ENCODE results near the gene NKPD1. TPM values are rescaled to one million over a fixed set of nuclear protein-coding genes. Genes with fewer than 3 reads are reported as not detected.

The NKPD1 gene
- total and polyA plus RNA-seq, 10 of the 15 experiments (the other 5 are each of a cell fraction or from before 2014, with no cell fraction given): 0.05 to 0.18 (median 0.06) TPM; not detected in 7

DNA sequence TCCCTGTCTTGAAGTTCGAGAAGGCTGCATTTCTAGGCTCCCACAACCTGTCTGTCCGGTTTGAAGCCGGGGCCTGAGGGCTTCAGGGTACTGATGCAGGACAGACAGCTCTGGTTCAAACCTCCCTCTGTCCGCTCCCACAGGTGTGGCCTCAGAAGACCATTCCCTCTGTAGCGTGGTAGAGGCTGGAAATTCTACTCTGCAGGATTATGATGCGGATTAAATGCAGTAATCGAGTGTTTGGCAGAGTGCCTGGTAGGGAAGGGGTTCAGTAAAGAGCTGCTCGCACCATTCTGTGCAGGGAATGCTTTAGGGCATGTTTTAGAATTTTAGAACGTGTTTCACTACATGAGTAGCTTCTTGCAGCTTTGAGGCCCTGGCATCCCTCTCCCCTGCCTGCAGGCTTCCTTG is 37.3 kb downstream of the NKPD1 start:
- TF ChIP-seq CREM (IDR thresholded peaks at IDR 0.05; ENCODE audit: low read depth): no peak
- no peak for TF ChIP-seq IKZF2 (IDR thresholded peaks at IDR 0.05)
- TF ChIP-seq EGR1 (IDR thresholded peaks at IDR 0.05; ENCODE audit: borderline replicate concordance in 1 of 2, low read depth in 2 of 2, low read length in 2 of 2): no peak
- no peak for TF ChIP-seq EED (IDR thresholded peaks at IDR 0.05; ENCODE audit: low read depth)
- no peak for TF ChIP-seq NR2F1 (conservative IDR thresholded peaks at IDR 0.05)
- TF ChIP-seq ZNF207 (IDR thresholded peaks at IDR 0.05; ENCODE audit: borderline replicate concordance): no peak
- no peak for TF ChIP-seq CEBPB (IDR thresholded peaks at IDR 0.05; ENCODE audit: borderline replicate concordance in 1 of 2, low read depth in 2 of 2, low read length in 2 of 2)
- no peak for TF ChIP-seq USF1 (IDR thresholded peaks at IDR 0.05; ENCODE audit: borderline replicate concordance, extremely low read length, insufficient read depth, low read depth, low read length)
- no peak for TF ChIP-seq POLR2AphosphoS5 (IDR thresholded peaks at IDR 0.05; ENCODE audit: low read length)

More for the DNA sequence above, 37.3 kb downstream of the NKPD1 start:
- POLR2A ChIA-PET: interaction anchor here (0.8 to 1.7 kb wide), 2 partner anchors 43 to 107 kb away, joined by 4 to 5 read pairs; no protein-coding TSS in a partner anchor
- in situ Hi-C loops (cut with MboI) (no loop called here), intact Hi-C loops (cut with micrococcal nuclease; ENCODE audit: unreplicated experiment) (no loop called here)
- FAIRE-seq (no peak), ATAC-seq (no peak), DNase-seq (ENCODE audit: low read depth, low spot score) (no peak)
- H3K27ac ChIP-seq (ENCODE audit: control insufficient read depth, insufficient read depth): no peak overlapping the region
- no peaks in the 10 kb centered on the region for H3K27me3 ChIP-seq (replicated peaks in 1 of 2; ENCODE audit: control insufficient read depth in 2 of 2, insufficient read depth in 2 of 2, low read length in 1 of 2)
- H4K20me1 ChIP-seq (ENCODE audit: control insufficient read depth, insufficient read depth): no peaks in the 10 kb centered on the region
- BruUV-seq (replicated peaks): no TSS peak
- RAD21 ChIA-PET (ENCODE audit: unreplicated experiment): interaction anchor here (0.9 to 2.2 kb wide), 4 partner anchors 14 to 63 kb away, joined by 3 to 6 read pairs (median 4); partner anchors contain the start of gene PPP1R37
- H3K4me2 ChIP-seq (ENCODE audit: control insufficient read depth, insufficient read depth): no peak overlapping the region
- H3K36me3 ChIP-seq (ENCODE audit: control insufficient read depth in 2 of 2, insufficient read depth in 2 of 2, low read length in 1 of 2): peaks cover 0 to 9% of the 10 kb centered on the region in 2 experiments; a peak in 3 of 4 replicates
- H3K9ac ChIP-seq (ENCODE audit: control insufficient read depth, insufficient read depth, low read length): no peak overlapping the region
- peaks cover 52% of the 10 kb centered on the region for H3K79me2 ChIP-seq (ENCODE audit: control insufficient read depth, insufficient read depth, low read length)
- SMC1A ChIA-PET (ENCODE audit: uncharacterized antibody, unreplicated experiment): interaction anchor here (0.8 kb wide), 1 partner anchor 32 kb away, joined by 4 read pairs; no protein-coding TSS in a partner anchor
- H3K9me3 ChIP-seq (replicated peaks; ENCODE audit: control insufficient read depth, insufficient read depth, low read length): no peaks in the 10 kb centered on the region
- peaks cover 45% of the 10 kb centered on the region for H3K4me1 ChIP-seq (ENCODE audit: control insufficient read depth, insufficient read depth, low read length)
- WGBS (ENCODE audit: insufficient coverage, insufficient replicate concordance, low lambda C conversion rate, missing lambda C conversion rate): 78% methylated on average over 9 of the region's 9 CpGs
- no peak overlapping the region for H2AFZ ChIP-seq (ENCODE audit: control insufficient read depth, low read depth, low read length)
- CTCF ChIA-PET: interaction anchor here (3.4 to 4.5 kb wide), 2 partner anchors 13 to 134 kb away, joined by 12 to 39 read pairs; no protein-coding TSS in a partner anchor
- H3K4me3 ChIP-seq: no peak overlapping the region
